HCT116 (cell line): ENCODE results near the gene RSAD1. TPM values are rescaled to one million over a fixed set of nuclear protein-coding genes. Genes with fewer than 3 reads are reported as not detected.

Source experiments
- ATAC-seq: fragments of 200-7000 bp; cut with Tn5 transposase; 2 replicates; pipeline ENCODE4 v1.9.1; 2020; ENCODE audit warnings: mild to moderate bottlenecking, moderate library complexity
- BruUV-seq: library from RNA; stranded (reverse); fragments of 400-500 nt; replicated peaks from 2 replicates; lab custom pipeline; 2021; lab: Mats Ljungman, UMichigan
- CTCF ChIA-PET: fragments of 300-600 bp; sonication (Branson Sonifier 250); formaldehyde crosslinking; loops from one replicate; lab custom pipeline; 2021; ENCODE audit warnings: antibody characterized with exemption; lab: Charles Lee
- POLR2A ChIA-PET: fragments of 300-600, 350-600 bp; sonication (Branson Sonifier 250); formaldehyde crosslinking; loops from one replicate; lab custom pipeline; 2021; ENCODE audit warnings: antibody characterized with exemption; lab: Charles Lee
- RAD21 ChIA-PET, 2 experiments: fragments of 300-600 bp; sonication (Branson Sonifier 250); formaldehyde crosslinking; loops; one replicate each; lab custom pipeline; 2023; ENCODE audit warnings: low total read pairs in 2 of 2; ENCODE audit not compliant: uncharacterized antibody in 2 of 2, unreplicated experiment in 2 of 2, low non-redundant PET in 1 of 2; lab: Charles Lee
- DNase-seq: peaks from one replicate; pipeline ENCODE4 v3.0.0-alpha.2; 2010; ENCODE audit warnings: low read depth, low spot score
- H2AFZ ChIP-seq: fragments of 200-600 bp; shearing (Covaris generic), sonication (generic); 2 replicates; pipeline ENCODE4 v1.6.1; 2017; ENCODE audit warnings: low read depth, mixed run types, mixed read lengths, antibody characterized with exemption, low read length; ENCODE audit not compliant: poor library complexity, severe bottlenecking
- H3K27ac ChIP-seq: 2 replicates; pipeline ENCODE4 v1.5.1; 2012; ENCODE audit warnings: low read depth, low read length
- H3K27me3 ChIP-seq: fragments of 200-600 bp; sonication (generic); 2 replicates; pipeline ENCODE4 v1.6.1; 2016; ENCODE audit warnings: mixed run types, low read length, mixed read lengths; ENCODE audit not compliant: insufficient read depth
- H3K36me3 ChIP-seq, 2 experiments: fragments of 200-500 bp in 1 of 2; fragments of 200-600 bp in 1 of 2; sonication (Bioruptor generic) in 1 of 2; sonication (generic) in 1 of 2; 2 replicates each; pipeline versions ENCODE4 v1.5.1 to v1.6.1; 2014 to 2016; ENCODE audit warnings: low read length in 2 of 2, inconsistent platforms in 1 of 2, mixed read lengths in 1 of 2, mixed run types in 1 of 2; ENCODE audit not compliant: insufficient read depth in 2 of 2, control insufficient read depth in 1 of 2
- H3K4me1 ChIP-seq, 2 experiments: fragments of 200-600 bp in 1 of 2; sonication (generic) in 1 of 2; 2 replicates each; pipeline versions ENCODE4 v1.5.1 to v1.6.1; 2012 to 2017; ENCODE audit warnings: low read length in 2 of 2, inconsistent platforms in 1 of 2, mild to moderate bottlenecking in 1 of 2, mixed read lengths in 1 of 2, mixed run types in 1 of 2, moderate library complexity in 1 of 2; ENCODE audit not compliant: insufficient read depth in 2 of 2, control insufficient read depth in 1 of 2
- H3K4me2 ChIP-seq: fragments of 200-600 bp; sonication (generic); 2 replicates; pipeline ENCODE4 v1.6.1; 2017; ENCODE audit warnings: mixed run types, low read length, mixed read lengths
- H3K4me3 ChIP-seq, 2 experiments: fragments of 200-600 bp in 1 of 2; sonication (generic) in 1 of 2; replicated peaks in 1 of 2; 2 replicates each; pipeline ENCODE4 v1.5.1; 2011 to 2016; ENCODE audit warnings: low read length in 2 of 2, control low read depth in 1 of 2, low read depth in 1 of 2, mild to moderate bottlenecking in 1 of 2, mixed read lengths in 1 of 2, mixed run types in 1 of 2
- H3K79me2 ChIP-seq: fragments of 200-600 bp; sonication (generic); 2 replicates; pipeline ENCODE4 v1.6.1; 2017; ENCODE audit warnings: mild to moderate bottlenecking, mixed run types, low read length, moderate library complexity, mixed read lengths; ENCODE audit not compliant: insufficient read depth
- H3K9ac ChIP-seq: fragments of 200-600 bp; sonication (generic); 2 replicates; pipeline ENCODE4 v1.6.1; 2016; ENCODE audit warnings: low read length, mixed read lengths
- H3K9me2 ChIP-seq: fragments of 200-600 bp; sonication (generic), shearing (Covaris generic); 2 replicates; pipeline ENCODE4 v1.6.1; 2017; ENCODE audit warnings: mixed run types, mild to moderate bottlenecking, moderate library complexity; ENCODE audit not compliant: insufficient read depth
- H3K9me3 ChIP-seq, 2 experiments: fragments of 200-500 bp in 1 of 2; fragments of 200-600 bp in 1 of 2; sonication (Bioruptor generic) in 1 of 2; sonication (generic) in 1 of 2; 2 replicates each; pipeline ENCODE4 v1.6.1; 2014 to 2017; ENCODE audit warnings: low read length in 2 of 2, mixed read lengths in 2 of 2, inconsistent platforms in 1 of 2, low read depth in 1 of 2, mild to moderate bottlenecking in 1 of 2, mixed run types in 1 of 2, moderate library complexity in 1 of 2; ENCODE audit not compliant: control insufficient read depth in 1 of 2, insufficient read depth in 1 of 2
- H4K20me1 ChIP-seq: fragments of 200-600 bp; sonication (generic), shearing (Covaris generic); 2 replicates; pipeline ENCODE4 v1.6.1; 2017; ENCODE audit warnings: mixed run types, mild to moderate bottlenecking, moderate library complexity; ENCODE audit not compliant: insufficient read depth
- ATF3 ChIP-seq: IDR thresholded peaks from 2 replicates; pipeline ENCODE4 v1.6.1; 2012
- CBX3 ChIP-seq: IDR thresholded peaks from 2 replicates; pipeline ENCODE4 v1.6.1; 2012; ENCODE audit warnings: low read depth
- CEBPB ChIP-seq: IDR thresholded peaks from 2 replicates; pipeline ENCODE4 v1.6.1; 2012; ENCODE audit warnings: low read depth
- CTCF ChIP-seq, 3 experiments: fragments of 200-600 bp in 1 of 3; sonication (generic) in 1 of 3; IDR thresholded peaks in 2 of 3; conservative IDR thresholded peaks in 1 of 3; 2 replicates each; pipeline ENCODE4 v1.5.1; 2012 to 2017; ENCODE audit warnings: low read depth in 2 of 3, low read length in 2 of 3, antibody characterized with exemption in 1 of 3, borderline replicate concordance in 1 of 3, control low read depth in 1 of 3, mild to moderate bottlenecking in 1 of 3, mixed read lengths in 1 of 3, mixed run types in 1 of 3, moderate library complexity in 1 of 3; ENCODE audit not compliant: insufficient read depth in 1 of 3
- EGR1 ChIP-seq: IDR thresholded peaks from 2 replicates; pipeline ENCODE4 v1.6.1; 2012; ENCODE audit warnings: low read depth
- EZH2 ChIP-seq: fragments of 200-600 bp; sonication (generic); IDR thresholded peaks from 2 replicates; pipeline ENCODE4 v1.6.1; 2017; ENCODE audit warnings: antibody characterized with exemption, mixed run types
- EZH2phosphoT487 ChIP-seq: fragments of 200-600 bp; IDR thresholded peaks from 2 replicates; pipeline ENCODE4 v1.6.1; 2018; ENCODE audit warnings: antibody characterized with exemption, borderline replicate concordance
- FOSL1 ChIP-seq: IDR thresholded peaks from 2 replicates; pipeline ENCODE4 v1.6.1; 2012; ENCODE audit warnings: low read depth
- MAX ChIP-seq: IDR thresholded peaks from 2 replicates; pipeline ENCODE4 v1.6.1; 2012
- POLR2A ChIP-seq: IDR thresholded peaks from 2 replicates; pipeline ENCODE4 v1.7.0; 2011; ENCODE audit warnings: borderline replicate concordance; ENCODE audit not compliant: insufficient read depth, insufficient read length; ENCODE audit errors: extremely low read depth
- POLR2AphosphoS5 ChIP-seq: IDR thresholded peaks from 2 replicates; pipeline ENCODE4 v1.6.1; 2011; ENCODE audit warnings: mild to moderate bottlenecking, low read depth, low read length, moderate library complexity
- REST ChIP-seq: IDR thresholded peaks from 2 replicates; pipeline ENCODE4 v1.6.1; 2012; ENCODE audit warnings: low read depth
- SIN3A ChIP-seq: IDR thresholded peaks from 2 replicates; pipeline ENCODE4 v1.6.1; 2012; ENCODE audit warnings: low read depth
- SP1 ChIP-seq: IDR thresholded peaks from 2 replicates; pipeline ENCODE4 v1.6.1; 2012; ENCODE audit warnings: low read depth
- SRF ChIP-seq: IDR thresholded peaks from 2 replicates; pipeline ENCODE4 v1.6.1; 2012; ENCODE audit warnings: low read depth
- YY1 ChIP-seq: IDR thresholded peaks from 2 replicates; pipeline ENCODE4 v1.6.1; 2011; ENCODE audit warnings: low read length, low read depth, moderate library complexity, mild to moderate bottlenecking; ENCODE audit not compliant: insufficient replicate concordance; ENCODE audit errors: extremely low read depth
- ZBTB33 ChIP-seq: IDR thresholded peaks from 2 replicates; pipeline ENCODE4 v1.6.1; 2011; ENCODE audit warnings: mild to moderate bottlenecking, low read length, moderate library complexity; ENCODE audit not compliant: insufficient replicate concordance; ENCODE audit errors: extremely low read depth
- ZNF274 ChIP-seq: fragments of 200-500 bp; sonication (Bioruptor generic); IDR thresholded peaks from 2 replicates; pipeline ENCODE4 v1.6.1; 2014; ENCODE audit warnings: mild to moderate bottlenecking, low read depth, low read length, inconsistent platforms
- intact Hi-C: fragments of 100-400 bp; cut with micrococcal nuclease; formaldehyde crosslinking; loops from 2 replicates; pipeline ENCODE4 v1.10.0; 2022
- total RNA-seq: library from RNA; stranded (reverse); gene quantifications from one replicate; pipeline ENCODE4 v1.2.1, GENCODE V29; 2021; ENCODE audit not compliant: unreplicated experiment

The RSAD1 gene
- total RNA-seq, 1 experiment from 2014 or later: 82.7 TPM

- H3K4me2 ChIP-seq: peak overlapping the region; percentile 99
- H3K27ac ChIP-seq: peak overlapping the region; percentile 73; the same call in 1 of the 2 replicates
- H3K4me3 ChIP-seq: no peak overlapping the region
- DNase-seq (no peak), ATAC-seq (no peak)
- H4K20me1 ChIP-seq: no peaks in the 10 kb centered on the region
- no peak overlapping the region for H2AFZ ChIP-seq
- CTCF ChIA-PET: no interaction called here
- RAD21 ChIA-PET: no interaction called here
- no peaks in the 10 kb centered on the region for H3K27me3 ChIP-seq
- no TSS peak for BruUV-seq
- POLR2A ChIA-PET: no interaction called here
- no peaks in the 10 kb centered on the region for H3K9me3 ChIP-seq
- intact Hi-C loops: loop anchor here (2.0 kb wide), 1 partner anchor 53 kb away; no protein-coding TSS in a partner anchor
- H3K9me2 ChIP-seq: no peaks in the 10 kb centered on the region
- peaks cover 50 to 61% of the 10 kb centered on the region in 2 experiments for H3K4me1 ChIP-seq
- H3K79me2 ChIP-seq: no peaks in the 10 kb centered on the region; the same call in 1 of the 2 replicates
- no peak overlapping the region for H3K9ac ChIP-seq
- TF ChIP-seq REST (no peak), MAX (no peak), CTCF (IDR thresholded peaks at IDR 0.05 in 2 of 3, conservative IDR thresholded peaks at IDR 0.05 in 1 of 3; ENCODE audit: borderline replicate concordance in 1 of 3, insufficient read depth in 1 of 3, low read depth in 2 of 3, low read length in 2 of 3) (no peak), EZH2phosphoT487 (no peak), ZNF274 (no peak), CEBPB (no peak), ZBTB33 (no peak), EZH2 (no peak), SIN3A (no peak), CBX3 (no peak), SRF (no peak), POLR2A (no peak), ATF3 (no peak), EGR1 (no peak), FOSL1 (no peak), YY1 (no peak), POLR2AphosphoS5 (no peak), SP1 (no peak)
- TF ChIP-seq, all 23 proteins: peak for 0
- no peaks in the 10 kb centered on the region; a peak in 1 of 4 replicates for H3K36me3 ChIP-seq
These were observed 56.7 kb downstream of the RSAD1 start for GRCh38 chr17:50535407-50535806.
